SK-N-SH (cell line): ENCODE measurements around the gene RHEBL1. TPM values are rescaled to one million over a fixed set of nuclear protein-coding genes. Genes with fewer than 3 reads are reported as not detected.
A peak's percentile ranks its signal among the peaks of the same experiment; 100 is the strongest.

ENCODE experiments used
- CTCF ChIA-PET: fragments of 300-600, 350-600 bp; formaldehyde crosslinking; extraction: SDS; loops from one replicate; lab custom pipeline; 2021; lab: Yijun Ruan, JAX
- POLR2A ChIA-PET: fragments of 350-600 bp; sonication (Branson Sonifier 250); formaldehyde crosslinking; extraction: SDS; loops from one replicate; lab custom pipeline; 2020; ENCODE audit warnings: antibody characterized with exemption, inconsistent platforms; lab: Yijun Ruan, JAX
- DNase-seq: peaks from one replicate; pipeline ENCODE4 v3.0.0; 2012
- H2AFZ ChIP-seq: fragments of 200-600 bp; sonication (generic); 2 replicates; pipeline ENCODE4 v1.8.1; 2016; ENCODE audit warnings: antibody characterized with exemption, mild to moderate bottlenecking, low read depth
- H3F3A ChIP-seq: fragments of 200-600 bp; sonication (generic); replicated peaks from 2 replicates; pipeline ENCODE3; 2016; ENCODE audit warnings: antibody characterized with exemption, mild to moderate bottlenecking; ENCODE audit not compliant: insufficient read depth
- H3K27ac ChIP-seq, 2 experiments: fragments of 200-500 bp in 1 of 2; fragments of 200-600 bp in 1 of 2; sonication (Bioruptor generic) in 1 of 2; sonication (generic), shearing (Covaris generic) in 1 of 2; 2 replicates each; pipeline versions ENCODE4 v1.5.1 to v1.6.1; 2014 to 2016; ENCODE audit warnings: low read depth in 2 of 2, inconsistent platforms in 1 of 2, low read length in 1 of 2, mild to moderate bottlenecking in 1 of 2, mixed read lengths in 1 of 2
- H3K27me3 ChIP-seq: fragments of 200-600 bp; sonication (generic), shearing (Covaris generic); 2 replicates; pipeline ENCODE4 v1.6.1; 2016; ENCODE audit warnings: mixed run types; ENCODE audit not compliant: insufficient read depth
- H3K36me3 ChIP-seq, 2 experiments: fragments of 200-500 bp in 1 of 2; fragments of 200-600 bp in 1 of 2; sonication (Bioruptor generic) in 1 of 2; sonication (generic) in 1 of 2; replicated peaks in 1 of 2; 2 replicates each; pipeline versions ENCODE3 to v1.5.1; 2014 to 2016; ENCODE audit warnings: low read length in 1 of 2, mild to moderate bottlenecking in 1 of 2; ENCODE audit not compliant: insufficient read depth in 2 of 2, control insufficient read depth in 1 of 2
- H3K4me1 ChIP-seq, 2 experiments: fragments of 200-500 bp in 1 of 2; fragments of 200-600 bp in 1 of 2; sonication (Bioruptor generic) in 1 of 2; sonication (generic), shearing (Covaris generic) in 1 of 2; 2 replicates each; pipeline versions ENCODE4 v1.5.1 to v1.6.1; 2014 to 2016; ENCODE audit warnings: low read depth in 1 of 2, low read length in 1 of 2, mixed run types in 1 of 2; ENCODE audit not compliant: insufficient read depth in 2 of 2, control insufficient read depth in 1 of 2
- H3K4me2 ChIP-seq: fragments of 200-600 bp; sonication (generic), shearing (Covaris generic); 2 replicates; pipeline ENCODE4 v1.6.1; 2017; ENCODE audit warnings: mixed run types
- H3K4me3 ChIP-seq, 2 experiments: fragments of 200-500 bp in 1 of 2; fragments of 200-600 bp in 1 of 2; sonication (Bioruptor generic) in 1 of 2; sonication (generic), shearing (Covaris generic) in 1 of 2; 2 replicates each; pipeline versions ENCODE4 v1.5.1 to v1.8.1; 2014 to 2016; ENCODE audit warnings: low read depth in 2 of 2, inconsistent platforms in 1 of 2, low read length in 1 of 2, mild to moderate bottlenecking in 1 of 2, mixed read lengths in 1 of 2, moderate library complexity in 1 of 2
- H3K79me2 ChIP-seq: fragments of 200-600 bp; sonication (generic); 2 replicates; pipeline ENCODE4 v1.8.1; 2017; ENCODE audit warnings: mild to moderate bottlenecking; ENCODE audit not compliant: insufficient read depth
- H3K9ac ChIP-seq: fragments of 200-600 bp; sonication (generic); 2 replicates; pipeline ENCODE4 v1.6.1; 2017; ENCODE audit warnings: mixed run types
- H3K9me2 ChIP-seq: fragments of 200-600 bp; sonication (generic); 2 replicates; pipeline ENCODE4 v1.6.1; 2017; ENCODE audit warnings: mixed run types
- H3K9me3 ChIP-seq: fragments of 200-600 bp; sonication (generic); 2 replicates; pipeline ENCODE4 v1.6.1; 2017; ENCODE audit warnings: mixed run types, mild to moderate bottlenecking, moderate library complexity
- H4K20me1 ChIP-seq: fragments of 200-600 bp; sonication (generic); 2 replicates; pipeline ENCODE4 v1.6.1; 2017; ENCODE audit warnings: mild to moderate bottlenecking, mixed run types; ENCODE audit not compliant: insufficient read depth
- CHD2 ChIP-seq: fragments of 150-350 bp; IDR thresholded peaks from 2 replicates; pipeline ENCODE4 v1.6.1; 2018; ENCODE audit warnings: low read length; ENCODE audit not compliant: partially characterized antibody
- ELF1 ChIP-seq: IDR thresholded peaks from 2 replicates; pipeline ENCODE4 v1.4.0; 2012
- EP300 ChIP-seq, 2 experiments: IDR thresholded peaks; 2 replicates each; pipeline versions ENCODE4 v1.4.0 to v1.6.1; 2012; ENCODE audit warnings: borderline replicate concordance in 1 of 2, low read depth in 1 of 2, low read length in 1 of 2
- EZH2phosphoT487 ChIP-seq: fragments of 200-600 bp; sonication (generic); IDR thresholded peaks from 2 replicates; pipeline ENCODE4 v1.6.1; 2017; ENCODE audit warnings: low read depth, mixed run types, mild to moderate bottlenecking, antibody characterized with exemption, moderate library complexity, borderline replicate concordance
- FOSL2 ChIP-seq: IDR thresholded peaks from 2 replicates; pipeline ENCODE4 v1.4.0; 2012; ENCODE audit warnings: low read depth, mild to moderate bottlenecking, moderate library complexity, borderline replicate concordance
- FOXJ3 ChIP-seq: sonication (generic); formaldehyde crosslinking; IDR thresholded peaks from 2 replicates; pipeline ENCODE4 v1.5.1; 2020; ENCODE audit warnings: mild to moderate bottlenecking, missing genetic modification reagents
- IRF3 ChIP-seq: fragments of 150-350 bp; IDR thresholded peaks from 2 replicates; pipeline ENCODE4 v1.6.1; 2016; ENCODE audit warnings: mild to moderate bottlenecking, low read depth, low read length
- JUND ChIP-seq: IDR thresholded peaks from 2 replicates; pipeline ENCODE4 v1.4.0; 2012
- MAX ChIP-seq: IDR thresholded peaks from 2 replicates; pipeline ENCODE4 v1.4.0; 2012; ENCODE audit warnings: low read depth
- MEF2A ChIP-seq: IDR thresholded peaks from 2 replicates; pipeline ENCODE4 v1.4.0; 2012; ENCODE audit warnings: low read depth, borderline replicate concordance
- MXI1 ChIP-seq: IDR thresholded peaks from 2 replicates; pipeline ENCODE4 v1.6.1; 2012; ENCODE audit warnings: mild to moderate bottlenecking, low read depth, low read length, improper control_type of control experiment
- NFIC ChIP-seq: IDR thresholded peaks from 2 replicates; pipeline ENCODE4 v1.4.0; 2012; ENCODE audit warnings: borderline replicate concordance
- NRF1 ChIP-seq: IDR thresholded peaks from 2 replicates; pipeline ENCODE4 v1.6.1; 2012; ENCODE audit warnings: low read depth, mild to moderate bottlenecking, low read length
- POLR2AphosphoS5 ChIP-seq: IDR thresholded peaks from 2 replicates; pipeline ENCODE4 v1.6.1; 2012; ENCODE audit warnings: low read depth, low read length
- RAD21 ChIP-seq: IDR thresholded peaks from 2 replicates; pipeline ENCODE4 v1.6.1; 2012; ENCODE audit warnings: mild to moderate bottlenecking, low read length
- RCOR1 ChIP-seq: fragments of 150-350 bp; IDR thresholded peaks from 2 replicates; pipeline ENCODE4 v1.6.1; 2017; ENCODE audit warnings: antibody characterized with exemption, low read length
- REST ChIP-seq: IDR thresholded peaks from 2 replicates; pipeline ENCODE4 v1.6.1; 2012; ENCODE audit warnings: mild to moderate bottlenecking, low read depth, low read length, moderate library complexity
- RFX5 ChIP-seq: IDR thresholded peaks from 2 replicates; pipeline ENCODE4 v1.6.1; 2012; ENCODE audit warnings: mild to moderate bottlenecking, improper control_type of control experiment, low read length
- RXRA ChIP-seq: IDR thresholded peaks from 2 replicates; pipeline ENCODE4 v1.4.0; 2012; ENCODE audit warnings: low read depth, mild to moderate bottlenecking, borderline replicate concordance
- SIN3A ChIP-seq: IDR thresholded peaks from 2 replicates; pipeline ENCODE4 v1.6.1; 2012; ENCODE audit warnings: low read depth, mild to moderate bottlenecking, low read length, moderate library complexity, borderline replicate concordance
- SMC3 ChIP-seq: IDR thresholded peaks from 2 replicates; pipeline ENCODE4 v1.6.1; 2012; ENCODE audit warnings: low read depth, low read length, improper control_type of control experiment
- TAF1 ChIP-seq: IDR thresholded peaks from 2 replicates; pipeline ENCODE4 v1.6.1; 2012; ENCODE audit warnings: low read depth, mild to moderate bottlenecking, low read length, moderate library complexity, borderline replicate concordance
- TCF12 ChIP-seq: IDR thresholded peaks from 2 replicates; pipeline ENCODE4 v1.4.0; 2012
- TEAD4 ChIP-seq: IDR thresholded peaks from 2 replicates; pipeline ENCODE4 v1.4.0; 2012; ENCODE audit warnings: mild to moderate bottlenecking, borderline replicate concordance; ENCODE audit not compliant: insufficient read depth
- USF1 ChIP-seq: IDR thresholded peaks from 2 replicates; pipeline ENCODE4 v1.4.0; 2012; ENCODE audit warnings: low read depth, borderline replicate concordance
- ZBTB33 ChIP-seq: IDR thresholded peaks from 2 replicates; pipeline ENCODE4 v1.4.0; 2012; ENCODE audit warnings: low read depth, borderline replicate concordance
- WGBS: methylation state at CpG from one replicate; pipeline ENCODE4 v1.1.6; 2017; ENCODE audit warnings: low lambda C conversion rate; 5-methylcytosine and 5-hydroxymethylcytosine counted together
- polyA plus RNA-seq, 3 experiments: library from polyadenylated mRNA; depleted of rRNA; stranded (reverse); fragments of >200 nt; gene quantifications; 2 replicates each; pipeline ENCODE4 v1.2.3, GENCODE V29; 2012

Gene RHEBL1
- polyA plus RNA-seq, 1 of the 3 experiments (the other 2 are of a cell fraction): 2.2 TPM

- Histone ChIP-seq H2AFZ (peak within 1 kb of the TSS; percentile 88), H3K36me3 (peaks cover 8 to 9% of the 10 kb centered on the region in 2 experiments), H3K4me1 (peaks cover 0 to 12% of the 10 kb centered on the region in 2 experiments; a peak in 1 of 4 replicates), H4K20me1 (peaks cover 31% of the 10 kb centered on the region; the same call in 1 of the 2 replicates), H3K27me3 (no peaks in the 10 kb centered on the region), H3K4me3 (peak within 1 kb of the TSS; percentile 82 to 100), H3K27ac (peak within 1 kb of the TSS; percentile 85 to 88), H3K79me2 (peaks cover 42% of the 10 kb centered on the region), H3K4me2 (peak within 1 kb of the TSS; percentile 97), H3K9me3 (no peaks in the 10 kb centered on the region), H3K9ac (peak within 1 kb of the TSS; percentile 97), H3F3A (no peaks in the 10 kb centered on the region), H3K9me2 (no peaks in the 10 kb centered on the region)
- POLR2A ChIA-PET: interaction anchor here (0.6 to 4.3 kb wide), 10 partner anchors 9 to 213 kb away, joined by 3 to 28 read pairs (median 4); partner anchors contain the start of genes TROAP, TUBA1A and TUBA1B
- 0% methylated on average over 11 of the region's 43 CpGs for WGBS
- DNase-seq: peak; percentile 97
- CTCF ChIA-PET: interaction anchor here (0.6 to 25.0 kb wide), 12 partner anchors 10 to 248 kb away, joined by 3 to 315 read pairs (median 16); partner anchors contain the start of genes ARF3, DHH and TUBA1B
- TF ChIP-seq TCF12 (no peak), NRF1 (no peak), EP300 (IDR thresholded peaks at IDR 0.05; ENCODE audit: borderline replicate concordance in 1 of 2, low read depth in 1 of 2, low read length in 1 of 2) (no peak), JUND (no peak), POLR2AphosphoS5 (peak; percentile 87; the same call in 1 of the 2 replicates), RAD21 (peak; percentile 12; the same call in 1 of the 2 replicates), FOXJ3 (CRISPR knock-in tag) (no peak), NFIC (no peak), RFX5 (peak; percentile 71), USF1 (no peak), TAF1 (no peak), SIN3A (peak; percentile 56; the same call in 1 of the 2 replicates), MXI1 (peak; percentile 86; the same call in 1 of the 2 replicates), FOSL2 (no peak), RXRA (no peak), MEF2A (no peak), CHD2 (peak; percentile 78), SMC3 (no peak), ELF1 (peak; percentile 67), MAX (peak; percentile 85), IRF3 (no peak; the same call in 1 of the 2 replicates), RCOR1 (no peak; the same call in 1 of the 2 replicates), TEAD4 (no peak), ZBTB33 (no peak), EZH2phosphoT487 (no peak), REST (no peak)
Measured at GRCh38 chr12:49110464-49111155, 40.8 kb upstream of the RHEBL1 start, which contains the start of gene LMBR1L. Gene LMBR1L (minus strand): TSS chr12:49110847. CDS start chr12:49110555, 292 bp downstream.
